Right lobe of liver (tissue), 6 donors: ENCODE results near the gene TNS3. TPM values are rescaled to one million over a fixed set of nuclear protein-coding genes. Genes with fewer than 3 reads are reported as not detected.

Source experiments
- ATAC-seq, 4 donors: fragments of 200-7000 bp; cut with Tn5 transposase; one replicate each; pipeline ENCODE4 v1.9.1; 2020; ENCODE audit warnings: mild to moderate bottlenecking in 4 of 4, moderate library complexity in 4 of 4
- DNase-seq, 3 donors: peaks; one replicate each; pipeline ENCODE4 v3.0.0-alpha.2; 2020
- H3K27ac ChIP-seq, 3 donors: fragments of 200-600 bp; one replicate each; pipeline ENCODE4 v1.8.0; 2022
- H3K27me3 ChIP-seq, 2 donors: fragments of 200-600 bp; one replicate each; pipeline ENCODE4 v1.8.0; 2022
- H3K36me3 ChIP-seq, 4 donors: fragments of 200-600 bp; sonication (generic) in 1 of 4; one replicate each; pipeline versions ENCODE4 v1.5.1 to v1.8.0; 2017 to 2022; ENCODE audit warnings: control low read depth in 1 of 4
- H3K4me1 ChIP-seq, 4 donors: fragments of 200-600 bp; sonication (generic) in 1 of 4; one replicate each; pipeline versions ENCODE4 v1.5.1 to v1.8.0; 2017 to 2022; ENCODE audit warnings: control low read depth in 1 of 4
- H3K4me3 ChIP-seq, 3 donors: fragments of 200-600 bp; one replicate each; pipeline ENCODE4 v1.8.0; 2022
- H3K9me3 ChIP-seq, 4 donors: fragments of 200-600 bp; sonication (generic) in 1 of 4; one replicate each; pipeline versions ENCODE4 v1.5.1 to v1.8.0; 2017 to 2022; ENCODE audit warnings: control low read depth in 1 of 4
- POLR2A ChIP-seq: fragments of 450-650 bp; IDR thresholded peaks from one replicate; pipeline ENCODE4 v1.6.1; 2017; ENCODE audit warnings: antibody characterized with exemption, mild to moderate bottlenecking
- WGBS: methylation state at CpG from one replicate; pipeline ENCODE4 v1.1.6; 2018; ENCODE audit warnings: low coverage, low lambda C conversion rate; ENCODE audit not compliant: insufficient coverage; ENCODE audit errors: missing lambda C conversion rate; 5-methylcytosine and 5-hydroxymethylcytosine counted together
- intact Hi-C, 2 donors: fragments of 100-400 bp; cut with DNase I; formaldehyde crosslinking; loops; one replicate each; pipeline versions ENCODE4 v1.11.2 to v1.14.1; 2022
- total RNA-seq, 6 experiments: library from RNA; depleted of rRNA in 2 of 6; stranded (reverse); fragments of >200 nt in 2 of 6; fragmentation: NEBNext Ultra II Directional in 3 of 6; extraction: Animal tissue kit (Norgen Biotek cat#: 25700) in 3 of 6; gene quantifications; one replicate each; pipeline versions ENCODE4 v1.1.0 to v1.2.4, GENCODE V29; 2016 to 2023
- TF ChIP-seq, protein P1 (sequence below), 4 donors: fragments of 200-600 bp in 3 of 4; fragments of 450-650 bp in 1 of 4; IDR thresholded peaks; one replicate each; pipeline versions ENCODE4 v1.5.1 to v1.8.0; 2016 to 2022; ENCODE audit warnings: antibody characterized with exemption in 4 of 4, mild to moderate bottlenecking in 2 of 4
- donor health status: DM: no; HTN: yes; CAD: no.
- donor health status: DM: no; HTN: no; CAD: no.
- donor health status: DM: no; HTN: no; CAD: no.
- donor health status: DM: no; HTN: yes; CAD: no.
- donor health status: DM: no; HTN: yes; CAD: no.

TNS3 gene
- total RNA-seq, 6 experiments from 2014 or later = 51.2 to 95.0 (median 58.4) TPM

- no peak overlapping the region for H3K4me3 ChIP-seq
- H3K27me3 ChIP-seq = no peaks in the 10 kb centered on the region
- no peaks in the 10 kb centered on the region for H3K9me3 ChIP-seq
- peaks cover 0 to 36% (median 17%) of the 10 kb centered on the region in 4 donors for H3K4me1 ChIP-seq
- H3K36me3 ChIP-seq = peaks cover 4 to 32% (median 19%) of the 10 kb centered on the region in 4 donors
- DNase-seq = peak in 1 of 3 donors; percentile 44
- intact Hi-C loops = no loop called here
- TF ChIP-seq POLR2A = no peak
- TF ChIP-seq, protein P1, sequence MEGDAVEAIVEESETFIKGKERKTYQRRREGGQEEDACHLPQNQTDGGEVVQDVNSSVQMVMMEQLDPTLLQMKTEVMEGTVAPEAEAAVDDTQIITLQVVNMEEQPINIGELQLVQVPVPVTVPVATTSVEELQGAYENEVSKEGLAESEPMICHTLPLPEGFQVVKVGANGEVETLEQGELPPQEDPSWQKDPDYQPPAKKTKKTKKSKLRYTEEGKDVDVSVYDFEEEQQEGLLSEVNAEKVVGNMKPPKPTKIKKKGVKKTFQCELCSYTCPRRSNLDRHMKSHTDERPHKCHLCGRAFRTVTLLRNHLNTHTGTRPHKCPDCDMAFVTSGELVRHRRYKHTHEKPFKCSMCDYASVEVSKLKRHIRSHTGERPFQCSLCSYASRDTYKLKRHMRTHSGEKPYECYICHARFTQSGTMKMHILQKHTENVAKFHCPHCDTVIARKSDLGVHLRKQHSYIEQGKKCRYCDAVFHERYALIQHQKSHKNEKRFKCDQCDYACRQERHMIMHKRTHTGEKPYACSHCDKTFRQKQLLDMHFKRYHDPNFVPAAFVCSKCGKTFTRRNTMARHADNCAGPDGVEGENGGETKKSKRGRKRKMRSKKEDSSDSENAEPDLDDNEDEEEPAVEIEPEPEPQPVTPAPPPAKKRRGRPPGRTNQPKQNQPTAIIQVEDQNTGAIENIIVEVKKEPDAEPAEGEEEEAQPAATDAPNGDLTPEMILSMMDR (IDR thresholded peaks at IDR 0.05) = no peak
- H3K27ac ChIP-seq = no peak overlapping the region
- ATAC-seq = peak in 2 of 4 donors; percentile 6 to 13
- 83% methylated on average over 4 of the region's 14 CpGs for WGBS
Measured at GRCh38 chr7:47407821-47408674, 173.9 kb downstream of the TNS3 start.

DNA sequence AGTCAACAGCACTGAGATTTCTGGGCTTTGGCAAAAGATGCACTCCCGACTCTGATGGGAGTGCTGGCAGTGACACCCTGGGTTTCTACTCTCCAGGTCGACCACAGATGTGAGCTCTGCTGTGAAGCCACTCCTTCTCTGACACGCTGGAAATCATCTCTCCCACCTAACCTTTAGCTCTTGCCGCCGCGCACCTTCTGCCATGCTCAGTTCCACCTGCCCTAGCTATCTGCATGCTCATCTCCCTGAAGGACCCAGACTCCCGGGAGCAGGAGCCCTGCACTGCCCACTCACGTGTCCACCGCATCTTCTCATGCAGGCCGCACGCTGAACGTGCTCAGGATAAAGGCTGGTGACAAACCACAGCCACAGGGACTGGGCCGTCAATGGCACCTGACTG lies 174.8 kb downstream of the TNS3 start:
- Histone ChIP-seq H3K4me1 (peaks cover 0 to 36% (median 17%) of the 10 kb centered on the region in 4 donors), H3K27me3 (no peaks in the 10 kb centered on the region), H3K4me3 (no peak overlapping the region), H3K27ac (peak overlapping the region in 1 of 3 donors; percentile 60), H3K9me3 (no peaks in the 10 kb centered on the region), H3K36me3 (peaks cover 4 to 32% (median 18%) of the 10 kb centered on the region in 4 donors)
- ATAC-seq (no peak), DNase-seq (peak in 1 of 3 donors; percentile 32)
- intact Hi-C loops = no loop called here
- TF ChIP-seq, protein P1 (IDR thresholded peaks at IDR 0.05) = no peak
- no peak for TF ChIP-seq POLR2A
- WGBS = 76% methylated on average over 11 of the region's 13 CpGs

- Histone ChIP-seq H3K4me1 (peaks cover 0 to 36% (median 17%) of the 10 kb centered on the region in 4 donors), H3K27ac (peak overlapping the region in 2 of 3 donors; percentile 60 to 72), H3K27me3 (no peaks in the 10 kb centered on the region), H3K36me3 (peaks cover 3 to 31% (median 15%) of the 10 kb centered on the region in 4 donors), H3K9me3 (no peaks in the 10 kb centered on the region), H3K4me3 (no peak overlapping the region)
- peak in 1 of 3 donors; percentile 44 for DNase-seq
- ATAC-seq = peak in 1 of 4 donors; percentile 2
- WGBS = 39% methylated on average over 6 of the region's 11 CpGs
- intact Hi-C loops = no loop called here
- TF ChIP-seq, protein P1 (IDR thresholded peaks at IDR 0.05) = no peak
- no peak for TF ChIP-seq POLR2A
Measured at GRCh38 chr7:47406801-47407129, 175.1 kb downstream of the TNS3 start.

DNA sequence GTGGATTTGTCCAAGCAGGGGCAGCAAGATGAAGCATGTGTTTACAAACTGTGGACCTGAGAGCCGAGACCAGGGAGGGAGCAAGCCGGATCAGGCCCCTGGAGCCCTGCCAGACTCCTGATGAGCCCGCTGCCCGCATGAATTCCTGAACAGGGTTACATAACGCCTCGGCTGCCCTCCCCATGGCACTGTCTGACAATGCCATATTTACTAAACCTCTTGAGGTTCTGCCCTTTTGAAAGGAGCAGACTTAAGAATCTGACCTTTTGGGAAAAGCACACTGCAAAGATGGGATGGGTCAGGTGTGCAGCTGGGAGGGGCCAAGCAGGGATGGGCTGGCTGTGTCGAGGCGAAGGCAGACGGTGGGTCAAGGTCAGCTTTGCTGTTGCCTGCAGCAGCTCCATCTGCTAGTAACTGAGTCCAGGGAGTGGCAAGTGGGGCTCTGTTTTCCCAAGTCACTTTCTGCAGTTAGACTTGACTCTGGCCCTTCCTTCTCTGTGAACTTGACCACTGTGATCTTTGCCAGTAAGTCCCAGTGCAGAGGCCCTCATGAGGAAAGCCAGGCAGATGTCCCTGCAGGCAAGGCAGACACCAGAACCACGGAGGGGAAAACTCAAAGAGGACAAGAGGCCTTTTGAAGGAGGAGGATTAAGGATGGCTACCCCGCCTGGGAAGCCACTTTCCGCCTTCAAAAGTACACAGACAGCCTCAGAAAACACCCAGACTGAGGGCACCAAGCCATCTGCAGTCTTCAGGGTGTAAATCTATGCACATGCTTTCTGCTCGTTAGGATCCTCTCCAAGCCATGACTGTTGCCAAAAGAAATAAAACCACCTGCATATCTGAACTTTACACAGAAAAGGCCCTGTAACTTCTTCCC lies 175.8 kb downstream of the TNS3 start:
- H3K27me3 ChIP-seq = no peaks in the 10 kb centered on the region
- H3K4me3 ChIP-seq = peak overlapping the region in 1 of 3 donors; percentile 17
- TF ChIP-seq POLR2A = no peak
- TF ChIP-seq, protein P1 (IDR thresholded peaks at IDR 0.05) = no peak
- H3K4me1 ChIP-seq = peaks cover 0 to 36% (median 17%) of the 10 kb centered on the region in 4 donors
- intact Hi-C loops = no loop called here
- H3K36me3 ChIP-seq = peaks cover 0 to 26% (median 10%) of the 10 kb centered on the region in 4 donors
- no peaks in the 10 kb centered on the region for H3K9me3 ChIP-seq
- DNase-seq (peak; percentile 82 to 94 (median 90)), ATAC-seq (peak; percentile 83 to 90 (median 88))
- peak overlapping the region; percentile 10 to 72 (median 60) for H3K27ac ChIP-seq
- 16% methylated on average over 8 of the region's 13 CpGs for WGBS
